ENCODE results near the gene KLLN. TPM values are rescaled to one million over a fixed set of nuclear protein-coding genes. Genes with fewer than 3 reads are reported as not detected.

The KLLN gene
- total and polyA plus RNA-seq, 2 of the 13 experiments (the other 11 are each of a cell fraction or from before 2014, with no cell fraction given), result 0.08 to 0.44 TPM

DNA sequence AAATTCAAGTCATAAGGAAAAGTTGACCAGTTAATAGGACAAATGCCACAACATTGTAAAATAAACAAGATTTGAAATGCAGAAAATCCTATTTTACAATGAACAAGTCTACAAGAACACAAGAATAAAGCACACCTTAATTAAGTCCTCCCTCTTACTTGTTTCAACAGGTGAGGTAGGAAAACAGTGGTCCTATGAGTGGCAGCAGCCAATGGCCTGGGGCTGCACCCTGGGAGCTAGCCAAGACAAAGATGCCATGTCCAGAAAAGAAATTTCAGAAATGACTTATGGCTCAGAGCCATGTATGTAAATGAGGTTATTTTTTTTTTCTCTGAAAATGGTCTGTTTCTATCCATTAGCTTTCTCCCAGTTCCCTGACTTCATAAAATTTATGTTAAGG is 14.3 kb downstream of the KLLN start (continued):
- TF ChIP-seq, protein P1, sequence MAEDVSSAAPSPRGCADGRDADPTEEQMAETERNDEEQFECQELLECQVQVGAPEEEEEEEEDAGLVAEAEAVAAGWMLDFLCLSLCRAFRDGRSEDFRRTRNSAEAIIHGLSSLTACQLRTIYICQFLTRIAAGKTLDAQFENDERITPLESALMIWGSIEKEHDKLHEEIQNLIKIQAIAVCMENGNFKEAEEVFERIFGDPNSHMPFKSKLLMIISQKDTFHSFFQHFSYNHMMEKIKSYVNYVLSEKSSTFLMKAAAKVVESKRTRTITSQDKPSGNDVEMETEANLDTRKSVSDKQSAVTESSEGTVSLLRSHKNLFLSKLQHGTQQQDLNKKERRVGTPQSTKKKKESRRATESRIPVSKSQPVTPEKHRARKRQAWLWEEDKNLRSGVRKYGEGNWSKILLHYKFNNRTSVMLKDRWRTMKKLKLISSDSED (CRISPR knock-in tag; IDR thresholded peaks at IDR 0.05), result no peak
- TF ChIP-seq KLF12 (CRISPR knock-in tag; IDR thresholded peaks at IDR 0.05; ENCODE audit: borderline replicate concordance) (no peak), REPIN1 (CRISPR knock-in tag; IDR thresholded peaks at IDR 0.05; ENCODE audit: borderline replicate concordance, low read depth) (no peak)

DNA sequence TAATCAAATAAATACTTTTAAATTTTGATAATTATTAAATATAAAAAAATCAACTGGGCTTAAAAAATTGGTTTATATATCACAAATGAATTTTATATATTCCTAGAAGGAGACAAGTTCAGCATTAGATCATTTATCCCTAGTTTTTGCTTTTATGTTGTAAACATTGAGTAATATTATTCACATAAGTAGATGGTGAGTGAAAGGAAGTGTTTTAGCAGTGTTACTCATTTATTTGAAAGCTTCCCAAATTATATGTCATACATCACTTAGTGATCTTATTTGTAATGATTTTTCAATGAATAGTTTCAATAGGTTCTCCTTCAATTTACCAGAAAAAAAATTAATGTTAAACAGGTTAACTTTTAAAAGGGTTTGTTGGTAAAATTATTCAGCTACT is 15.8 kb downstream of the KLLN start:
- ATAC-seq (no peak), FAIRE-seq (no peak), DNase-seq (ENCODE audit: low spot score) (no peak)
- Histone ChIP-seq H3K36me3 (replicated peaks in 1 of 2; ENCODE audit: control insufficient read depth in 1 of 2, insufficient read depth in 2 of 2, low read length in 2 of 2) (no peaks in the 10 kb centered on the region), H3K9ac (ENCODE audit: insufficient read depth, low read depth, low read length) (no peak overlapping the region), H3K27me3 (ENCODE audit: control insufficient read depth in 1 of 2, insufficient read depth in 2 of 2, low read length in 2 of 2) (no peaks in the 10 kb centered on the region), H3K9me3 (ENCODE audit: low read length) (no peaks in the 10 kb centered on the region), H3K4me3 (replicated peaks in 1 of 3; ENCODE audit: insufficient read depth in 1 of 3, low read depth in 2 of 3, low read length in 3 of 3) (no peak overlapping the region), H2AFZ (ENCODE audit: low read length) (no peak overlapping the region), H4K20me1 (ENCODE audit: insufficient read depth, low read length) (no peaks in the 10 kb centered on the region), H3K79me2 (ENCODE audit: insufficient read depth, low read length) (no peaks in the 10 kb centered on the region), H3K4me2 (ENCODE audit: low read depth, low read length) (no peak overlapping the region), H3K4me1 (ENCODE audit: insufficient read depth, low read length) (peaks cover 22% of the 10 kb centered on the region), H3K27ac (ENCODE audit: extremely low read length, insufficient read depth, low read length) (no peak overlapping the region)
- in situ Hi-C loops (cut with HindIII; ENCODE audit: extremely low pct_ligation_motif_present, low pct_unique_long_range_greater_than_20kb), result no loop called here
- intact Hi-C loops (cut with micrococcal nuclease; ENCODE audit: unreplicated experiment), result no loop called here
- POLR2A ChIA-PET, result no interaction called here
- no TSS peak for BruUV-seq (replicated peaks)
- TF ChIP-seq GPN1 (CRISPR knock-in tag; IDR thresholded peaks at IDR 0.05; ENCODE audit: borderline replicate concordance) (no peak), ZNF768 (CRISPR knock-in tag; IDR thresholded peaks at IDR 0.05) (no peak), U2AF1 (optimal IDR thresholded peaks at IDR 0.05; ENCODE audit: low read depth, low read length) (no peak), ZNF629 (CRISPR knock-in tag; conservative IDR thresholded peaks at IDR 0.05) (no peak), MEIS1 (CRISPR knock-in tag; IDR thresholded peaks at IDR 0.05; ENCODE audit: borderline replicate concordance) (no peak), TBP (CRISPR knock-in tag; IDR thresholded peaks at IDR 0.05) (no peak), DNMT3B (CRISPR knock-in tag; conservative IDR thresholded peaks at IDR 0.05) (no peak), HNRNPLL (IDR thresholded peaks at IDR 0.05; ENCODE audit: low read depth, low read length, poor library complexity, severe bottlenecking) (no peak), HNRNPL (IDR thresholded peaks at IDR 0.05; ENCODE audit: low read depth, low read length) (no peak)
- TF ChIP-seq, protein P2, sequence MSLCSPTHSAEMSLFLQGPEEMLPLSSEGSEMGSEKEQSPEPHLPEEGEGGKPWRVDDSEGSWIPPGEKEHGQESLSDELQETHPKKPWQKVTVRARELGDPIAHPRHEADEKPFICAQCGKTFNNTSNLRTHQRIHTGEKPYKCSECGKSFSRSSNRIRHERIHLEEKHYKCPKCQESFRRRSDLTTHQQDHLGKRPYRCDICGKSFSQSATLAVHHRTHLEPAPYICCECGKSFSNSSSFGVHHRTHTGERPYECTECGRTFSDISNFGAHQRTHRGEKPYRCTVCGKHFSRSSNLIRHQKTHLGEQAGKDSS (CRISPR knock-in tag; IDR thresholded peaks at IDR 0.05; ENCODE audit: borderline replicate concordance, low read depth), result no peak
- TF ChIP-seq, protein P3, sequence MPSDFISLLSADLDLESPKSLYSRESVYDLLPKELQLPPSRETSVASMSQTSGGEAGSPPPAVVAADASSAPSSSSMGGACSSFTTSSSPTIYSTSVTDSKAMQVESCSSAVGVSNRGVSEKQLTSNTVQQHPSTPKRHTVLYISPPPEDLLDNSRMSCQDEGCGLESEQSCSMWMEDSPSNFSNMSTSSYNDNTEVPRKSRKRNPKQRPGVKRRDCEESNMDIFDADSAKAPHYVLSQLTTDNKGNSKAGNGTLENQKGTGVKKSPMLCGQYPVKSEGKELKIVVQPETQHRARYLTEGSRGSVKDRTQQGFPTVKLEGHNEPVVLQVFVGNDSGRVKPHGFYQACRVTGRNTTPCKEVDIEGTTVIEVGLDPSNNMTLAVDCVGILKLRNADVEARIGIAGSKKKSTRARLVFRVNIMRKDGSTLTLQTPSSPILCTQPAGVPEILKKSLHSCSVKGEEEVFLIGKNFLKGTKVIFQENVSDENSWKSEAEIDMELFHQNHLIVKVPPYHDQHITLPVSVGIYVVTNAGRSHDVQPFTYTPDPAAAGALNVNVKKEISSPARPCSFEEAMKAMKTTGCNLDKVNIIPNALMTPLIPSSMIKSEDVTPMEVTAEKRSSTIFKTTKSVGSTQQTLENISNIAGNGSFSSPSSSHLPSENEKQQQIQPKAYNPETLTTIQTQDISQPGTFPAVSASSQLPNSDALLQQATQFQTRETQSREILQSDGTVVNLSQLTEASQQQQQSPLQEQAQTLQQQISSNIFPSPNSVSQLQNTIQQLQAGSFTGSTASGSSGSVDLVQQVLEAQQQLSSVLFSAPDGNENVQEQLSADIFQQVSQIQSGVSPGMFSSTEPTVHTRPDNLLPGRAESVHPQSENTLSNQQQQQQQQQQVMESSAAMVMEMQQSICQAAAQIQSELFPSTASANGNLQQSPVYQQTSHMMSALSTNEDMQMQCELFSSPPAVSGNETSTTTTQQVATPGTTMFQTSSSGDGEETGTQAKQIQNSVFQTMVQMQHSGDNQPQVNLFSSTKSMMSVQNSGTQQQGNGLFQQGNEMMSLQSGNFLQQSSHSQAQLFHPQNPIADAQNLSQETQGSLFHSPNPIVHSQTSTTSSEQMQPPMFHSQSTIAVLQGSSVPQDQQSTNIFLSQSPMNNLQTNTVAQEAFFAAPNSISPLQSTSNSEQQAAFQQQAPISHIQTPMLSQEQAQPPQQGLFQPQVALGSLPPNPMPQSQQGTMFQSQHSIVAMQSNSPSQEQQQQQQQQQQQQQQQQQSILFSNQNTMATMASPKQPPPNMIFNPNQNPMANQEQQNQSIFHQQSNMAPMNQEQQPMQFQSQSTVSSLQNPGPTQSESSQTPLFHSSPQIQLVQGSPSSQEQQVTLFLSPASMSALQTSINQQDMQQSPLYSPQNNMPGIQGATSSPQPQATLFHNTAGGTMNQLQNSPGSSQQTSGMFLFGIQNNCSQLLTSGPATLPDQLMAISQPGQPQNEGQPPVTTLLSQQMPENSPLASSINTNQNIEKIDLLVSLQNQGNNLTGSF (CRISPR knock-in tag; IDR thresholded peaks at IDR 0.05), result no peak
- TF ChIP-seq, protein P4, sequence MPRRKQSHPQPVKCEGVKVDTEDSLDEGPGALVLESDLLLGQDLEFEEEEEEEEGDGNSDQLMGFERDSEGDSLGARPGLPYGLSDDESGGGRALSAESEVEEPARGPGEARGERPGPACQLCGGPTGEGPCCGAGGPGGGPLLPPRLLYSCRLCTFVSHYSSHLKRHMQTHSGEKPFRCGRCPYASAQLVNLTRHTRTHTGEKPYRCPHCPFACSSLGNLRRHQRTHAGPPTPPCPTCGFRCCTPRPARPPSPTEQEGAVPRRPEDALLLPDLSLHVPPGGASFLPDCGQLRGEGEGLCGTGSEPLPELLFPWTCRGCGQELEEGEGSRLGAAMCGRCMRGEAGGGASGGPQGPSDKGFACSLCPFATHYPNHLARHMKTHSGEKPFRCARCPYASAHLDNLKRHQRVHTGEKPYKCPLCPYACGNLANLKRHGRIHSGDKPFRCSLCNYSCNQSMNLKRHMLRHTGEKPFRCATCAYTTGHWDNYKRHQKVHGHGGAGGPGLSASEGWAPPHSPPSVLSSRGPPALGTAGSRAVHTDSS (CRISPR knock-in tag; conservative IDR thresholded peaks at IDR 0.05), result no peak
- CTCF ChIA-PET (ENCODE audit: low intra/inter-chr PET ratio, low total read pairs), result no interaction called here

Measured in HepG2 (cell line).